NOMO-1 (cell line): Measurements from ENCODE around the gene HPS4.
"Not testable (repeated sequence)": the region's sequence is repeated elsewhere in the genome, so short reads cannot be mapped to it uniquely, and the experiment has no call there.

Source experiments
- DNase-seq, 2 experiments: peaks; one replicate each; lab custom pipeline; 2025; ENCODE audit not compliant: unreplicated experiment in 2 of 2; lab: John Stamatoyannopoulos, UW

HPS4 gene

DNA sequence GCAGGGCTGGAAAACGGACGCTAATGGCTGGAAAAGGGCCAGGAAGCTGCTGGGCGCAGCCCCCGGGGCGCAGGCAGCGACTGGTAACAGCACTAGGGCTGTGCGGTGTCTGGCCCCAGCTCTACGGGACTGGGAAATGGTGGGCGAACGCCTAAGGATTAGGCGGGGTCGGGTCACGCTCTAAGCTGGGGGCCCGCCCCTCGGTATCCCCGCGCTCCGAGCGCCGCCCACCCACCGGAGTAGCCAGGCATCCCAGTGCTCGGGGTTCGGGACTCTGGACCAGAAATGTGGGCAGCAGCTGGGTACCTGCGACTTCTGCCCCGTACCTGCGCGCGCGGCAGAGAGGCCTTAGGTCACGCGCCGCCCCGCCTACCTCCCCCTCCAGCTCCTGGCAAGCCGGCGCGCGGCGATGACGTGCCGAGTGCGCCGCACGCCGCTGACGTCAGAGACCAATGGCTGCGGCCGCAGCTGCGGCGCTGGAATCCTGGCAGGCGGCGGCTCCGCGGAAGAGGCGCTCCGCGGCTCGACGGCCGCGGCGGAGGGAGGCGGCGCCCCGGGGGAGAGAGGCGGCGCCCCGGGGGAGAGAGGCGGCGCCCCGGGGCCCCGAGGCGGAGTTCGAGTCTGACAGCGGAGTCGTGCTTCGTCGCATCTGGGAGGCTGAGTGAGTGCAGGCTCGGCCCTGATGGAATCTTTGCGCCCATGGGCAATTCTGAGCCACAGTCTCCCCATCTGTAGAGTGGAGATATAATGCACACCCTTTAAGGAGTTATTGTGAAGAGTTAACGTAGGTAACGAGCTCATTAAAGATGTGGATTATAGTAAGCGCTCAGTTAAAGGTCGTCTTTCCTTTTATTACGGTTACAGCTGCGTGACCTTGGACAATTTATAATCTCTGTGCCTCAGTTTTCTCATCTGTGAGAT is at the start of gene HPS4, which contains the start of gene SRRD:
Gene HPS4 (minus strand): TSS at position 345 of the 921 bp plus-strand sequence. CDS start 2,021 bp downstream, outside the sequence.
Gene SRRD (plus strand): TSS at position 439 of the 921 bp plus-strand sequence. CDS start 14 bp downstream, at position 453.
- peak; percentile 80 to 88 for DNase-seq

DNA sequence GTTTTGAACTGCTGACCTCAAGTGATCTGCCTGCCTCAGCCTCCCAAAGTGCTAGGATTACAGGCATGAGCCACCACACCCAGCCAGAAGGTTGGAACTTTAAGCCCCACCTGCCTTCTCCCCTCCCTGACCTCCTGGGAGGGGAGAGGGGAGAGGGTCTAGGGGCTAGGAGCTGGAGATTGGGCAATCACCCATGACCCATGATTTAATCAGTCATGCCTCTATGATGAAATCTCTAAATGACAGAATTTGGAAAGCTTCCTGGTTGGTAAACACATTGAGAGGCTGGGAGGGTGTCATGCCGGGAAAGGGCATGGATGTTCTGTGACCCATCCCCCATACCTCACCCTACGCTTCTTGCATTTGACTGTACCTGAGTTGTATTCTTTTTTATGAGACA is 45.8 kb upstream of the HPS4 start:
- no peak for DNase-seq

DNA sequence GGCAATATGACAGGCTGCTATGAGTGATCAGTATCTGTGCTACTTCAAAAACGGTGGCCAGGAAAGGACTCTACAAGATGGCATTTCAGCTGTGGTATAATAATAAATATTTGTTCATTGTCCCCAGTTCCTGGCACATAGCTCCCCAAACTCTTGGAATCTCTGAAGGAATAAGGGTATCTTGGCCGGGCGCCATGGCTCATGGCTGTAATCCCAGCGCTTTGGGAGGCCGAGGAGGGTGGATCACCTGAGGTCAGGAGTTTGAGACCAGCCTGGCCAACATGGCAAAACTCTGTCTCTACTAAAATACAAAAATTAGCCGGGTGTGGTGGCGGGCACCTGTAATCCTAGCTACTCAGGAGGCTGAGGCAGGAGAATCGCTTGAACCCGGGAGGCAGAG is 44.9 kb upstream of the HPS4 start:
- DNase-seq: not testable (repeated sequence)

DNA sequence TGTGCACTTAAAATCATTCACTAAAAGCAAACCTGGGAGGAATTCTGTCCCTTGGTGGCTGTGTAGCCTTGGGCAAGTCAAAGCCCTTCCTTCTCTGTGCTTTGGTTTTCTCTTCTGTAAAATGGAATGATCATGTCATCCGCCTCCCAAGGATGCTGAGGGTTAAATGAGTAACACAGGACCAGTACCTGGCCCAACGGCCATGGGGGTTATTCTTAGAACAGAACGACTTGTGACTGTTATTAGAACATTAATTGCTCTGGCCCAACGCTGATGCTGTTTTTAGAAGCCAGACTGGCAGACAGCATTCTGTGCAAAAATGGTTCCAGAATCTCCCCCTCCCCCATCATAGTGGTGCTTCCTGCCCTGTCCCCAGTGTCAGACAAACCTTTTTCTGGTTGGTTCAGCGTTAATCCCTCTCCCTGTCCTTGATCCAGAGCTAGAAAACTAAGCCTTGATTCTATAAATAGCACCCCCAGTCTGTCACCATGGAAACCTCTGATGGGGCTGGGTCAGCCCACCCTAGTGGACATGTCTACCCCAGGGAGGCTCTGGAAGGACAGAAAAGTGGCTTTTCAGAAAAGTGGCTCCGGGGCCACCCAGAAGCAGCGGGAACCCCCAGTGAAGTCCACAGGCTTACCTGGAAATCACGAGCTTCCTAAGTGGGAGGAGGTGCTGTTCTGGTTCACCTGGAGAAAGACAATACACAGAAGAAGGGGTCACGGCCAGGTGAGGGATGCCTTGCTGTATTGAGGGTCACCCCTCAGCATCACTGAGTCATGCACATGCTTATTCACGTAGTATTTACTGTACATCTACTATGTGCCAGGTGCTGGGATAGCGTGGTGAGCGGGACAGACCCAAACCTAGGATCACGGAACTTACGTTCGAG is 44.2 kb upstream of the HPS4 start:
- no peak for DNase-seq

DNA sequence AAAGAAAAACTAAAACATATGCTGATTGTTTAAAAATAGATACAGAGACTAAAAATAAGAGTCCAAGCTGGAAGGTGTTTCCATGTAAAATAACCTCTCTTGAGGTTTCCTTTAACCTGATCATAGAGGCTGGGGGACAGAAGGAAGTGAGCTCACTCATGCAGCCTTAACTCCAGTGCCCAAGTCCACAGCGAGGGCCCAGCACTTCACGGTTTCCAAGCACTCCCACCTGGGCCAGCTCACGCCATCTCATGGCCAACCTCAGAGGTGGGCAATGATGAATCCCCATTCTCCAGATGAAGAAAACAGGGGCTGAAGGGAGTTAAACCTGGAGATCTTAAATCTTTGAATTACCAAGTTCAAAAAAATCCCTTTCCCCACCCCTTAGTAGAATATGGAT is 43.6 kb upstream of the HPS4 start:
- no peak for DNase-seq

DNA sequence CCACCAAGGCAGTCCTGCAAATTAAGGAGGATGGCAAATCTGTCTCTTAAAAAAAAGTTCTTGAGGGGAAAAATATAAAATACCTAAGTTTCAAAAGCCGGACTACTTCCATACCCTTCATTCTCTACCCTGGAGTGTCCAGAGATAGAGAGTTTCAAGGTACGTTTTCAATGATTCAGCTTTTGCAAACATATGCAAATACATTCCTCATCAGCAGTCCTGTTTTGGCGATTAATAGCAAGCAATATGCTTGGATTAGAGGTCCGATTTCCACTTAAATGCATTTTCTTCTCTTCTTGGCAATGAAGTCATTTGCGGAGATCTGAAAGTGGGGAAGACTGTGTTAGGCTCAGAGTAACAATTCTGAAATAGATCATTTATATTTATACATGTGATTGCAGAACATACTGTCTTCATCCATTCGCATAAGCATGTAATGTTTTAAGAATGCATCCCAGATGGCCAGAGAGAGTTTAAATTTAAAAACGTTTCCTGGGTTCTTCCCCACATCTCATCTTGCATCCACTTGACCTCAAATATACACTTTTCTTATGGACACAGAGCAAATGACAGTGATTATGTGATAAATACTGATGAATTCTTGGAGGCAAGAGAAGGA is 42.5 kb upstream of the HPS4 start:
- no peak for DNase-seq

DNA sequence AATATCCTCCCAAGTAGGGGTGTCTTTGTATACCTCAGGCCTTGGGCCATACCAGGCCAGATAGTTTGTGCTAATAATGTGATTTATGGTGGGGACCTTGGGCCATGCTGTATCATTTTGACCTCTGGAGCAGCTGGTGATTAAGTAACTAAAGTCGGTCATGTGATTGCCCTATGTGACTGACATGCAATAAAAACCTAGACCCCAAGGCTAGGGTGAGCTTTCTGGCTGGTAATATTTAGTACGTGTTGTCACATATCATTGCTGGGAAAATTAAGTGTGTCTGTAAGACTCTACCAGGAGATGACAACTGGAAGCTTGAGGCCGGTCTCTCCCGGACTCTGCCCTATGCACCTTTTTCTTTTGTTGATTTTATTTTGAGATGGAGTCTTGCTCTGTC is 41.3 kb upstream of the HPS4 start:
- DNase-seq: no peak

DNA sequence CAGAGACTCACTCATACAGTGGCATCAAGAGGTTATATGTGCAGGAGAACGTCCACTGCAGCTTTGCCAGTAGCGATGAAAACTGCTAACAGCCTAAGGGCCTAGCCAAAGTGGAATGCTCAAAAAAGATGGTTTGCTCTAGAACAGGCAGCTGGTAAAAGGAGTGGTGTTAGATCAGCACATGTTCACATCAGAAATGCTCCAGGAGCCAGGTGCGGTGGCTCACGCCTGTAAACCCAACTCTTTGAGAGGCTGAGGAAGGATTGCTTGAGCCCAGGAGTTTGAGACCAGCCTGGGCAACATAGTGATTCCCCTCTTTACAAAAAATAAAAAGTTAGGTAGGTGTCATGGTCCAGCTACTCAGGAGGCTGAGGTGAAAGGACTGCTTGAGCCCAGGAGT is 39.0 kb upstream of the HPS4 start:
- DNase-seq: no peak

DNA sequence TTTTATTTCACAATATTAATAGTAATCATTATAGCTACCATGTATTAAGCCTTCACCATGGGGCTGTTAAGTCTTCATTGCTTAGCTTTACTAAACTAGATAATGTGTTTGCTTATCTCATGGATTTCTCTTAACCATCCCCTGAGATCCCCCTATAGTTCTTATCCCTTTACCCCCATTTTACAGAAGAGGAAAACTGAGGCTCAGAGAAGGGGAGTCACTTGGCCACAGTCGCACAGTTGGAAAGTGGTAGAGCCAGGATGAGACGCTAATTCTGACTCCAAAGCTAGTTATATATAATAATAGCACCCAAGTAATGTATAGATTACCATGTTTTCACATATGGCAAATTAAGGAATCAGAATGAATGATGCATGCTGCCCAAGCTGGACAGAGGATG is 38.4 kb upstream of the HPS4 start:
- DNase-seq: no peak

DNA sequence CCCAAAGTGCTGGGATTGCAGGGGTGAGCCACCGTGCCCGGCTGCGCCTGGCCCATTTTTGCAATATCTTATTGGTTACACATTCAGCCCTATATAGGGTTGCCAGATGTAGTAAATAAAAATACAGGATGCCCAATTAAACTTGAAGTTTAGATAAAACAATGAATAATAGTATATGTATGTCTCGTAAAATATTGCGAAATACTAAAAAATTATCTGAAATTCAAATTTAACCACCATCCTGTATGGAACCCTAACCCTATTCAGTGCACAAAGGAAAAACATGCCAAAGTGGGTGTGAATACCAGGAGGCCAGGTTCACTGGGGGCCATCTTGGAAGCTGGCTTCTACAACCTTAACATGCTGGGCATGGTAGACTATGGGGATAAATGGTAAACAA is 33.8 kb upstream of the HPS4 start:
- no peak for DNase-seq

DNA sequence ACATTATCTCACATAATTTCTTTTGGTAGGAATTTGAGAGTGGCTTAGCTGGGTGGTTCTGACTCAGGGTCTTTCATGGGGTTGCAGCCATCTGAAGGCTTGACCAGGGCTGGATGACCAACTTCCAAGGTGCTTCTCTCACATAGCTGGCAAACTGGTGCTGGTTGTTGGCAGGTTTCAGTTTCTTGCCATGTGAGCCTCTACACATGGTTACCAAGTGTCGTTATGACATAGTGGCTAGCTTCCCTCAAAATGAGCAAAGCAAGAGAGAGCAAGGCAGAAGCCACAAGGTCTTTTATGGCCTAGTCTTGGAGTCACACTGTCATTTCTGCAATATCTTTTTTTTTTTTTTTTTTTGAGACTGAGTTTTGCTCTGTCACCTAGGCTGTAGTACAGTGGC is 32.9 kb upstream of the HPS4 start:
- peak in 1 of 2 experiments; percentile 6 for DNase-seq

DNA sequence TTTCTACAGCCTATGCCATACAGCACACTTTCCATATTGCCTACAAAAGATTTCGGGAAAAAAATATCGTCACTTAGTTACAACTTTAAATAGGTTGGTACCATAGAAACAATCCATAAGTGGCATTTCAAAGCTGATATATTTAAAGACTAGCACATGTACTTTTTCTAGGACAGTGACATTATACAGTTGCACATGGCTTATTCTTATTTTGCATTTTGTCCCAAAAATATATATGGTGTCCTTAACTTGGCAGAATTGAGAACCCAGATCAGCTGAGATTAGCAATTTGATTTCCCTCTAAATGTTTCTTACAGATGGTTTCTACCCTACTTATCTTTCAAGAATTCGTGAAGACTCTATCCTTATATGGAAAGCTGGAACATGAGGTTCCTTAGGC is 32.3 kb upstream of the HPS4 start:
- no peak for DNase-seq

DNA sequence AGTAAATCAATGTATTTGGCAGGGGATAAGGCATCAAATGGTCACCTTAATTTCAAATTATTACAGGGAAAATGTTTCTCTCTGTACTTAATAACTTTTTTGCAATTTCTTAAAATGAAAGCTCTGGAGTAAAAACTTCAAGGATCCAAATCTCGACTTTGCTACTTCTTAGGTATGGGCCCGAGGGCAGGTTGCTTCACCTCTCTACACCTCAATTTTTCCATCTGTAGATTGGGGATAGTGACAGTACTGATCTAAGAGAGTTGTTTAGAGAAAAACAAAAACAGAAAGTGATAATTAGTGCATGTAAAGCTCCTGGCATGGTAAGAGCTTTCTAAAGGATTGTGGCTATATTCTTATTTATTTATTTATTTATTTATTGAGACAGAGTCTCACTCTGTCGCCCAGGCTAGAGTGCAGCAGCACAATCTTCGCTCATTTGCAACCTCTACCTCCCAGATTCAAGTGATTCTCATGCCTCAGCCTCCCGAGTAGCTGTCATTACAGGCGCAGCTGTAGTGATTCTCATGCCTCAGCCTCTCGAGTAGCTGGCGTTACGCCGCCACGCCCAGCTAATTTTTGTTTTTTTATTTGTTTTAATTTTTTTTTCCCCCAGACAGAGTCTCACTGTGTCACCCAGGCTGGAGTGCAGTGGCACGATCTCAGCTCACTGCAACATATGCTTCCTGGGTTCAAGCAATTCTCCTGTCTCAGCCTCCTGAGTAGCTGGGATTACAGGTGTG is 31.0 kb upstream of the HPS4 start:
- no peak for DNase-seq

DNA sequence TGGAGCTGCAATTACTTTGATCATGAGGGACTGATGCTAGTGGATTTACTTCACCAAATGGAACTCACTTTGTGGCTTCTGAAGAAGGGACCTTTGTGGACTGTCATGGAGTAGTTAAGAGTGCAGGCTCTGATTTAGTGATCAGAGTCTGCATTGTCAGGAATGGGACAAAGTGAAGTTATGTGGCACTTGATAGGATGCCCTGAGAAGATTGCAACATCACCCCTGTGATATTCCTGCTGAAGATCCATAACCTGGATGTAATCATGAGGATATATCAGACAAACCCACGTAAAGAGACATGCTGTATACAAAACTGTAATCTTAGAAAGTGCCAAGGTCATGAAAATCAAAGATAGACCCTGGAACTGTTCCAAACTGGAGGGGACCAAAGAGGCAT is 30.3 kb upstream of the HPS4 start:
- no peak for DNase-seq

DNA sequence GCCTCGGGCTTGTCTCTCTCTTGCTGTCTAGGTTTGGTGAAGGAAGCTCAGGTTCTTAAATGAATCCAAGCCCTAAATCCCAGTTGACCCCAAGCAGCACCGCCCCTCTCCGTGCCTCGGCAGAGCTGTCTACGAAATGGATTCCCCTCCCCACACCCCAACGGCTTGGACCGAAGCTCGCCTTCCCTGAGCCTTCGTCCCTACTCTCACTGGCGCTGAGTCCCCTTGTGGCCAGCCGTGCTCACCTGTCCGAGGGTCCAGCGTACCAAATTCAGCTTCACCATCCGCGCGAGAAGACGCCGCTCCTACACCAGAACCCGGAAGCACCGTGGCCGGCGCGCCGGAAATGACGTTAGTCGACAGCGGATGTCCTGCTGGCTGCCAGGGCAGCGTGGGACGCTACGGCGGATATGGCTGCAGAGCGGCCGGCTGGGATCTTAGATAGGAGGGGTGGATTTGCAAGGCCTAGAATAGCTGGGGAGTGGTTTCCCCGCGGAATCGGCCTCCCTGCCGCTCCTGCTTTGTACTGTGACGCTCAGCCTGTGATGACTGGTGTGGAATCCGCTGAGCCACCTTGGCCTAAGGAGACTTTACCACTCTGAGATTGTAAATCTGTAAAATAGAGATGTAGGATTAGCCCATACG is 28.7 kb upstream of the HPS4 start, which contains the start of gene TFIP11:
Gene TFIP11 (minus strand): TSS at position 325 of the 645 bp plus-strand sequence. CDS start 2,201 bp downstream, outside the sequence.
- peak; percentile 75 to 79 for DNase-seq

DNA sequence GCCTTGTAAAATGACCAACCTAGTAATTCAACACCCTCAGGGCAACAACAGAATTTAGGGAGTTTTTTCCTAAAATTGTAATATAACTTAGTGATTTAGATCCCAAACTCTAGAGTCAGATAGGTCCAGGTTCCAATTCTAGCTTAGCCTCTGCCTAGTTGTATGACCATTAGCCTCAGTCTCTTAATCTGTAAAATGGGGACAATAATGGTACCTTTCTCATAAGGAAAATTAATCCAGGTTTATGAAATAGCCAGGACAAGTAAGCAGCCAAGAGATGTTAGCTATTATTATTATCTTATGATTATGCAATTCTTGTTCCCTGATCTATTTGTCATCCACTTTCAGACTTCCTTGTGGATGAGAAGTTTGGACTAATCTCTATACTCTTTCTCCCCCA is 24.6 kb upstream of the HPS4 start:
- no peak for DNase-seq

DNA sequence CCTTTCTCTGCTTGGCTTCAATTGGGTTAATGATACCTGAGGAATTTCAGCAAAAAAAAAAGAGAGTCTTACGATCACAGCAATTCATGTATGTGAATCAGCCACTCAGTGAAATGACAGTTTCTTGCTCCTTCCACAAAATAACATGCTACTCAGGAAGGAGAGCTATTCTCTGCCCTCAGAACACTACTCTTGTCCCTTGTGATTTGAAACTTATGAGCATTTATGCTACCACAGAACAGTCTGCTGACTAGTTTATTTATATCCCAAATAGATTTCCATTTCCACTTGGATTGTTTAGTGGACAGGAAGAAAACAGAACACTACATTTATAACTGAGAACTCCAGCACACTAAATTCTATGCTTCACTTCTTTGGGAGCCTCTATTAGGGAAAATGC is 20.2 kb upstream of the HPS4 start:
- no peak for DNase-seq

DNA sequence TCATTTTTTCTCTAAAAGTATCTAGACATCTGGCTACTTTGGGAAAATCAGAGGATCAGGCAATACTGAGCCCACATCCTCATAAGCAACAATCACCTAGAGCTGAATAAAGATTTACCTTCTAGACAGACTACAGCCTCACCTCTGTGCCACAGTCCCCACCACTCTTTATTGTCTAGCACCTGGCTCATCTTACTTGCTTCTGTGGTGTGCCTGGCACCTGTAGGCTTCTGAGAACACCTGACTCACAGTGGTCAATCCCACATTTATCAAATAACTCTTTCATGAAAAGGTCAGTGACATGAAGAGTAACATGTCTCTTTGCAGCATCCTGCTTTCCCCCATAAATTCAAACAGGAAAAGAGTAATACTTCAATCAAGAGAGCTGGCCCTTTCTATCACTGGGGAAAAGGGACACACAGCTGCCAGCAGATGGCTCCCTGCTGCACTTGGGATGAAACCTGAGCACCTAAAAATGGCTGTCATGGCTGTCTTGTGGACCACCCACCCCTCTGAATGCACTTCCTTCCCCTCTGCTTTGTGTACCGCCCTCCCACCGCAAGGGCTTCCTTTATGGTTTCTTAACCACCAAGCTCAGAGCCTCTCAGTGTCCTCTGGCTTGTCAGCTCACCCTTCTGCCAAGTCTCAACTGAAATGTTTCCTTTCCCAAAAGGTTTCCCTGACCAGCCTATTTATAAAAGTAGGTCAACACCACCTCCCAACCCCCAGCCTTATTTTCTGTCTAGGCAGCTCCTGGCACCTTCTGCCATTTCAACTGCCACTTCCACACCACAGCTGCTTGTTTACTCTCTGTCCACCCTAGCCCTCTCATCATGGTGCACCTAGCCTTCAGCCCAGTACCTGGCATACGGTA is 19.3 kb upstream of the HPS4 start:
- peak; percentile 80 to 81 for DNase-seq

DNA sequence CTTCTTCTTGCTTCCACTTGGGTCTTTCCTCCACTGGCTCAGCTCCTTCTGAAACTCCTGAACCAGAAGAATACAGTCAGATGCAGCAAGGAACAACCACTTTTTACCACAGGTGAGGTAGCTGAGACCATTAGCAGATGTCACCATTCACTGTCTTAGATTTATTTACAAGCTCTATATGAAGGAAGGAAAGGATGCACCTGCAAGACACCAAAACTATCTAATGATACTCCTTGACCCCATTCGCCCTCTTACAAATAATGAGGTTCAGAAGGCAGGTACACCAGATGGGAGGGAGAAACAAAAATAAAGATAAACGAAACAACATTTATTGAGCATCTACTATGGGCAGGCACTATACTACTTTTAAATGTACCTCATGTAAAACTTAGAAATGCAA is 18.4 kb upstream of the HPS4 start:
- no peak for DNase-seq
